Fibroblast of peridontal ligament (primary cell): Measurements from ENCODE around the gene KRTAP6-3.

Source experiments
- DNase-seq: peaks from one replicate; pipeline ENCODE4 v3.0.0-alpha.2; 2010; ENCODE audit errors: extremely low read depth

Gene KRTAP6-3, protein sequence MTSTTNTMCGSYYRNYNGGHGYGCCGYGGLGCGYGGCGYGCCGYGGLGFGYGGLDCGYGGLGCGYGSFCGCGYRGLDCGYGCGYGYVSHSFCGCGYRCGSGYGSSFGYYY

DNA sequence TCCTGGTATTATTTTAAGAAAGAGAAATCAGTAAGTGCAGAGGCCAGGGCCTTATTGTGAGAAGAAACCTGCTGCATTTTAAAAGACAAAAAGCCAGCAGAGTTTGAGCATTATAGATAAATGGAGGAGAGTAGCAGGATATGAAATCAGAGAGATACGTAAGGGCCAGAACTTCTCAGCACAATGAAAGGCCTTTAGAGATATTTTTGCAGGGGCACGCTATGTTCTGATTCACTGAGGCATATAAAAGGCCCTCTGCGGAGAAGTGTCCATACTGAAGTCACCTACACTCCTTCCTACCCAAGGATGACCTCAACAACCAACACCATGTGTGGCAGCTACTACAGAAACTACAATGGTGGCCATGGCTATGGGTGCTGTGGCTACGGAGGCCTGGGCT is at the start of gene KRTAP6-3:
Gene KRTAP6-3, plus strand, starts transcription at position 301 of the 400 bp plus-strand sequence. Its CDS starts 6 bp downstream, at position 307.
- no peak for DNase-seq

DNA sequence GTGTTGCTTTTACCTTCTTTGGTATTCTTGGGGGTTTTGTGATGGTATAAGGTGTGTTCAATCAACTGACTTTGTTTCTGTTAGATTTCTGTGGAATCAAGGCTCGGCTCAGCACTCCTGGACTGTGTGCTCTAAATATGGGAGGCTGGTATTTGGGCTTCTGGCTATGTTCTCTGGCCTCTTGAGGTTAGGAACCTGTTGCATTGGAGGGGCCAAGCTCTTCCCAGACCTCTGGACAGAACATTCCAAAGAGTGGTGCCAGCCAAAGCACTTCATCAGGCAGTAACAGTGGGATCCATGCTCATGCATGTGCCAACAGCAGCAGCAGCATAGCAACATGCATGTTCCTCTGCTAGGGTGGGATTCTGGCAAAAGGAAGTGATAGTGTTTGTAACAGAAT is 39.5 kb upstream of the KRTAP6-3 start:
- DNase-seq: no peak

DNA sequence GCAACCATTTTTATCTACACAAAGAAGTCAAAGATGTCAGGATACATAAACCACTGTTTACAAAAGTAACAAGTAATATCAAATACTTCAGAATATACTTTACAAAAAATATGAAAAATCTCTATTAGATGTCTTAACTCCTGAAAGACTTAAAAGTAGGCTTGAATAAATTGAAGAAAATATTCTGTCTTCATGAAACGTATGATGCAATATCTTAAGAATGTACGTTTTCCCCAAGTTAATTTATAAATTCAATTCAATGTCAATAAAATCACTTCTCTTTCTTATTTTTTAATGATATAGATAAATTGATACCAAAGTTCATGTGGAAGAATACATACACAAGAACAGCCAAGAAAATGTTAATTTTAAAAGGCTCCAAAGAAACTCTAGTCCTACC is 37.1 kb upstream of the KRTAP6-3 start:
- no peak for DNase-seq

DNA sequence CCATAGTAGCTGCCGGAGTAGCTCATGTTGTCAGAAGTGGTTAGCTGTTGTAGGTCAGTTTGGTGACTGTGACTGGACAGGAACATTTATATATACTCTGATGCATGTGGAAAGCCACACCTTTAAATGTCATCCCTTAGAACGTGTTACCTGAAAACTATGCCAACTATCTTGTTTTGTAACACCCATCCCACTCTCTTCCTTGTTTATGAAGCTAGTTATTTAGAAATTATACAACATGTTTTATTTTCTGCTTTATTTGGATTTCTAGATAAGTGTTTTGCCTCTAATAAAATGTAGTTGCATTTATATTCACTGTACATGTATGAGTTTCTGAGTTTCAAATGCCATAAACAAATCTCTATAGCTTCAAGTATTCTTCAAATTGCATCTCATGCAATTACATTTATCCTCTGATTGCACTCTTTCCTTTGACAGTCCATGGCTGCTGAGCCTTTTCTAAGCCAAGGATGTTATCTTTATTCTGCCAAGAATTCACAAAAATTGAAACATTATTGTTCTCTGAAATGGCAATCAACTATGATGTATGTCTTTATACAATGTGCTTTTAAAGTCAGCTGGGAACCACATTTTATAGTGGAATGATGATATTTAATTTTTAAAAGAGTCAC is 30.9 kb upstream of the KRTAP6-3 start, which contains the start of gene KRTAP19-7:
Gene KRTAP19-7, minus strand, starts transcription at position 51 of the 632 bp plus-strand sequence. Its CDS starts 25 bp downstream, at position 26.
- DNase-seq: no peak

DNA sequence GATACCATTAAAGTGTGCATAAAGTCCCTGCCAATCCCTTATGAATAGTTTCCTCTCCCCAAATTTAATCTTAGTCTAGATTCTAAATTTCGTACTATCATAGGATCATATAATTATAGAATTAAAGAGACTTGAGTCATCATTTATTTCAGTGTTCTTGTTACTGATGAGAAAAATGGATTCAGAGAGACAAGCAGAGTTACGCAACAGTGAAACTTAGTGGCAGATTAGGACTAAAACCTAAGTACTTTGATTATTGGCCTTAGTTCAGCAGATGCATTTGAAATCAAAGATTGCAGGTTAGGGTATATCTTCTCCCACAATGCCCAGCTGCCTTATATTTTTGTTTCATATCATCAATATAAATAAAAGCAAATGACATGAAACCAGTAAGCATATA is 30.3 kb upstream of the KRTAP6-3 start:
- DNase-seq: no peak

DNA sequence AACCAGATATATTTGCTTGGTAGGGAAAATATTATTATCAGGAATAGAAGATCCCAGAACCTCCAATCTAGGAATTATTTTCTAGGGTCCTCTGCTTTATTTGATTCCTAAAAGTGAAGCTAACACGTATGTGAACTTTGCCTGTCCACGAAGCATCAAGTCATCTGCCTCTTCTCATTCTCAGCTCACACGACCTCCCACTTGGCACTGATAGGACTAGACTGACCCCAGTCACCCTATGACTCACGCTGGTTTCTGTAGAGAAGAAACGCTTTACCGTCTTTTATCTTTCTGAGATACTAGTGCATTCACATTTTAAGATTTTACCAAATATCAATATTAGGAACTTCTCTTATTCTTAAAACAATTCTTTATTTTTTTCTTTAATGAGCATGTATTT is 29.2 kb upstream of the KRTAP6-3 start:
- no peak for DNase-seq

DNA sequence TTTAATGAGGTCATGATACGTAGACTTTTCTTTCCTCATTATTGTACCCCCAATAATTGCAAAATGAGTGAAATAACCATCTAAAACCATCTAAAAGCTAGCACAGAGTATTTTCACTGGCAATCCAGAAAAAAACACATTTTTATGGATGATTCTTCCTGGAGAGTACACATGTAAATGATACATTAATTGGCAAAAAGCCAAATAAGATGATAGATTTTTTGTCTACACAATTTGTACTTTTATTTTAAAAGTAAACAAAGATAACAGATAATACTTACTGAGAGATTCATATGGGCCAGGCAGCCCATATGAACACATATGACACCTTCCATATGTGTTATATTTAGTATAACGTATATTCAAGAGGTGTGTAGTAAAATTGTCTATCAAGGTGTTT is 28.6 kb upstream of the KRTAP6-3 start:
- no peak for DNase-seq

DNA sequence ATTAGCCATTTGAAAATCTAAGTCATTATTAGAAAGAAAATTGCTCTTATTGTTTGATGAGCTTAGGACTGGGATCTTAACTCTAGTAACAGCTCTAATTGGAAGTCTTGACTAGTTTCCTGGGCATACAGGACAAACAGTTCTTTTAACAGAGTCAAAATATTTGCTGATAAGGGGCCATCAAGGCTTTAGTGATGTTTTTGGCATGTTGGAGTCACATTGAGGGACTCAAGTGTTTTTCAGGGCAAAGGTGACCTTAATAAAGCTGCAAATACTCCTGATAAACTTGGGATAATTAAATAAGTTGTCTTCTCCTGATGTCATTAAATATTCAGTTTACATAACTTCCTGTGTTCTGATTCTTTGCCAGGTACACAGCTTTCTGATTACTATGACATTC is 24.6 kb upstream of the KRTAP6-3 start:
- DNase-seq: no peak

DNA sequence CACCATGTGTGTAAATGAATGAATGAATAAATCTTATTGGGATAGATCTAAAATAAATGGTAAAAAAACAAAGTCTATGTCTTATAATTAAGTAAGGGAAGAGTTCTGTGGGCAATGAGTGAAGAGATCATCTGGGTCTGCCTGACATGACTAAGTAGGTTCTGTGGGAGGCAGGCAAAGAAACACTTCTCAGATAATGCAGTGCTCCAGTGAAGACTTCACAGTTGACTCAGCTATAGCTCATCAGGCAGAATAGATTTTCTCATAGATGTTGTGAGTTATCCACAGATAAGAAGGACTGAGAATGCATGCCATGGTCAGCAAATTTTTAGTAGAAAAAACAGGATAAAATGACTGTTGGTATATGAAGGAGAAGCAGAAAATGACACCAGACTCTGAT is 14.5 kb upstream of the KRTAP6-3 start:
- no peak for DNase-seq

DNA sequence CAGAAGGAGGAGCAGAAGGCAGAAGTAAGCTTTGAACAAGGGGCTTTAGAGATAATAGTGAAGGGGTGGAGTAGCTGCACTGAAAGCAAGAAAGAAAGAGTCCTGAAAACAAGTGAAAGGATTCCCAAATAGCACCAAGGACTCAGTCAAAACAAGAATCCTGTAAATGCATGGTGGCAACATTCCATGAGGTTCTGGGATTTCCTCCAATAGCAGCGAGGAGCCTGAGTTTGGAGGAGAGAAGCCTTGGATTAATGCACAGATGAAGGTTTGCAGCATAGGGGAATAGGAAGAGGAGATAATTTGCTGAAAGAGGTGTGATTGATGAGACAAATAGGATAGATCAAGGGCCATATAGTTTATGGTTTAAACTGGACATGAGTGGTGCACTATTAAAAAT is 12.9 kb upstream of the KRTAP6-3 start:
- no peak for DNase-seq

DNA sequence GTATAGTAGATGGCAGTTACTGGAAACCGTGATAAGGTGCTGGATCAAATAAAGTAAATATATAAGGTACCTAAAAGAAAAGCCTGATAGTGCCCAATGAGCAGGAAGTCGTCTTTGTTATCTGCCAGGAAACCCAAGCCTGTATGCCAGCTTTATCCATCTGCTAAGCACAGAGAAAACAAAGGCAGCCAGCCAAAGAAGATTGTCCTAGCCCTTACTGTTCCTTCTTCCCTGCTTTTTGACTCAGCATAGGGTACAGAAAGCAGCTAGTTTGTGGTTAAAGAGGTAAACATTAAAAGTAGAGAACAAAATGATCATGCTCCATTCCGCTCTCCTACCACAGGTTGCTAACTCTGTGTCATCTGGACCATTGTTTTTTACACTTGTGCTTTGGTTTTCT is 12.1 kb upstream of the KRTAP6-3 start:
- no peak for DNase-seq

DNA sequence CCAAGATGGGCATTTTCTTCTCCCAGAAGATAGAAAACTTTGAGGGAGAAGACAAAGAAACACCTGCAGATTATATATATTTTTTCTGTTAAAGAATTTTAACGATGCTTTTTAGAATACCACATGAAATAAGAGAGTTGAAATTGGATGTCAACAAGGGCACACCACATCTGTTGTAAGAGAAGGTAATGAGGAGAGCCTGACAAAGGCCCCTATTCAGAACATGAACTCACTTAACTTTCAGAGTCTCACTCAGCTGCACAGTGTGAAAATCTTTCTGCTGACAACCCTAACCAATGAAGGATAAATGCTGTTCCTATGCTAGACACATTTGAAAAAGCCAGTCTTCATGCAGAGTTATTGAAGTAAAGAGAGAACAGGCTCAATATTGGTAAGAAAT is 9.4 kb upstream of the KRTAP6-3 start:
- no peak for DNase-seq

DNA sequence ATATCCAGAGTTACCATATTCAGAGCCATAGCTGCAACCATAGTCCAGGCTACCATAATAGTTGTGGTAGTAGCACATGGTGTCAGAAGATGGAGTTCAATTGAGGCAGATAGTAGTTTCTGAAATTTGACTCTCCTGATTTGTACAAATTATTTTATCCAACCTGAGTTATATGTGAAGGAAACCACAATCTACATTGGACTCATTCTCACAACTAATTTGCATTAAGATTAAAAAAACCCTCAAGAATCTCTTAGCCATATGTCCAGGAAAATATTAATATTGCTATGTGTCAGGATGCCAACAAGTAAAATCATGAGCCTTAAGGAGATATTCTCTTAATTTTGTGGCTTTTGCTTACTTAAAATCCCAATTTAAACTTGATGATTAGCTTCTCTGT is 1.9 kb upstream of the KRTAP6-3 start, which contains the start of gene KRTAP22-2:
Gene KRTAP22-2, minus strand, starts transcription at position 101 of the 400 bp plus-strand sequence.
- DNase-seq: no peak

DNA sequence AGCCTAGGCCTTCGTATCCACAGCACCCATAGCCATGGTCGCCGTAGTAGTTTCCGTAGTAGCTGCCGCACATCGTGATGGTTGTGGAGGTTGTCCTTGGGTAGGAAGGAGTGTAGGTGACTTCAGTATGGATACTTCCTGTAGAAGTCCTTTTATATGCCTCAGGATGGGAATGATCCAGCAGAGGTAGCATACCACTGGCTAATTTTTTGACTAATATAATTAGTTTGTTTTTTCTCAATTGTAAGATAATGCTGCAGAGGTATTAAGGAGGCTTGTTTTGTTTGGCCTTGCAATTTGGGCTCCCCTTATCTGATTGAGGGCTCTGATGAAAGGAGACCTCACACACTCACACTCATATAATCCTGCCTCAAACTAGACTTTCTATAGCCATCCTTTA is 6.6 kb downstream of the KRTAP6-3 start, which contains the start of gene KRTAP6-2:
Gene KRTAP6-2, minus strand, starts transcription at position 101 of the 400 bp plus-strand sequence. Its CDS starts 28 bp downstream, at position 73.
- DNase-seq: no peak

DNA sequence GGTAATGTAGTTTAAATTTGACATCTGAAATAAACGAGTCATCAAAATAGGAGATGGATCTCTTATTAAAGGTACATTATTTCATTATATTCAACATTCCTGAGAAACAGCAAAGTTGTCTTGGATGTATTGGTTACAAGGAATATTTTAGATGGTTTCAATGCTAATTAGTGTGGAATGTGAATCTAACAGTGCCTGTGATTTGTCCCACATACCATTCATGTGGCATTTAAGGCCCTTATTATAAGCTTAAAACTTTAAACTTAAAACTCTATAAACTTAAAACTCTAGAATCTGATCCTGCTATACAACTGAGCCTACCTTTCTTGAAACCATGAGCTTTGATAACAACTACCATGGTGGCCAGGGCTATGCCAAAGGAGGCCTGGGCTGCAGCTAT is 8.5 kb downstream of the KRTAP6-3 start, which contains the start of gene KRTAP22-1:
Gene KRTAP22-1, plus strand, starts transcription at position 301 of the 400 bp plus-strand sequence.
- DNase-seq: no peak

DNA sequence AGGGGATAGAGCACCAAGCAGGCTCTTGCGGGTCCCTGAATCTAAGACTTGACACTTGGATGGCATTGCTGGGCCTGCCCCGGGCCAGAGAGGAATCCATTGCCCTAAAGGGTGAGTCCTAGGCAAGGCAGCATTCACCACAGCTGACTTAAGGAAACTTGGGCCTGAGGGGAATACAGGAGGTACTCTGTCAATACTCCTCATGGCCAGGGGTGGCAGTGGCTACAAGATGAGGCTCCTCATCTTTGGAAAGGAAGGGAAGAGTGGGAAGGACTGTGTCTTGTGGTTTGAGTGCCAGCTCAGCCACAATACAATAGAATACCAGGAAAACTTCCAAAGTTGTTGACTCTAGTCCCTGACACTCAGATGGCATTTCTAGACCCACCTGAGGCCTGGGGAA is 13.7 kb downstream of the KRTAP6-3 start:
- no peak for DNase-seq

DNA sequence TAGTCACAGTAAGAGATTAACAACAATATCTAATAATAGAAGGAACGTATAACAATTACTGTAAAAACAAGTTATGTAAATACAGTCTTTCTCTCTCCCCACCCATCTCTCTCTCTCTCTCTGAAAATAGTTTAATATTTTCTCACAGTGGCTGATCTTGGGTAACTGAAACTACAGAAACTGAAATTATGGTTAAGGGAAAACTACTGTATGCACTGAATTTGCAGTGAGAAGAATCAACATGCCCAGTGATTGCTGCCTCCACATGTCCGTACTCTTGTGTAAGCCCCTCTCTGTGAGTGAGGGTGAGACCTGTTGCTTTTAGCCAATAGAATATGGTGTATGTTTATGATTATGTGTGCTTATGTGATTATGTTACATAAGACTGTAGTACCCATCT is 19.9 kb downstream of the KRTAP6-3 start:
- DNase-seq: no peak

DNA sequence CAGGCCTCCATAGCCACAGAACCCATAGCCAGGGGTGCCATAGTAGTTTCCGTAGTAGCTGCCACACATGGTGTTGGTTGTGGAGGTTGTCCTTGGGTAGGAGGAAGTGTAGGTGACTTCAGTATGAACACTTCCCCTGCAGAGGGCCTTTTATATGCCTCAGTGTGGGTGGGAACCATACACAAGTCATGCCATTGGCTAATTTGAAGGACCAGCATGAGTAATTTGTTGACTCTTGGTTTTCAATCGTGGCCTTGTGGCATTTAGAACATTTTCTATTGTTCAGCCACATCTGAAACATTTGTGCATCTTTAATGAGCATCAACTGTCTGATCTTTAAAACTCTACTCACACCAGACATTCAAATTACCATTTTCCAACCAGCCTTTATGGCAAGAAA is 21.6 kb downstream of the KRTAP6-3 start, which contains the start of gene KRTAP6-1:
Gene KRTAP6-1, minus strand, starts transcription at position 95 of the 400 bp plus-strand sequence. Its CDS starts 26 bp downstream, at position 69.
- DNase-seq: no peak

DNA sequence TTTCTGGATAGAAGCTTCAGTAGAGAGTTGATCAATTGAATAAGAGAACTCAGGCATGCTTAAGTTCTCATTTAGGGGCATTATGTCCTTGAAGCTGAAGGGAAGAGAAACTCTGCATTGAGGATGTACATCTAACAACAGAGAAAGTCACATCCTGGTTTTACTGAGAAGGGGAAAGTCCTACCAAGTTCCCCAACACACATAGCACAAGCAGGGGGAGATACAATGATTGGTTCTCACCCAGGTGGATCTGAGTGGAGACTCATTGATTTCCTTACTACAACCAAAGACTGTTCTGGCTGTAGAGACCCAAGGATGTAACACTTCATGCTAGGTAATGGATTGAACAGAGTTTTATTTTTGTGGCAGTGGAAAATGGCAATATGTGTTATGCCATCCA is 23.0 kb downstream of the KRTAP6-3 start:
- DNase-seq: no peak

DNA sequence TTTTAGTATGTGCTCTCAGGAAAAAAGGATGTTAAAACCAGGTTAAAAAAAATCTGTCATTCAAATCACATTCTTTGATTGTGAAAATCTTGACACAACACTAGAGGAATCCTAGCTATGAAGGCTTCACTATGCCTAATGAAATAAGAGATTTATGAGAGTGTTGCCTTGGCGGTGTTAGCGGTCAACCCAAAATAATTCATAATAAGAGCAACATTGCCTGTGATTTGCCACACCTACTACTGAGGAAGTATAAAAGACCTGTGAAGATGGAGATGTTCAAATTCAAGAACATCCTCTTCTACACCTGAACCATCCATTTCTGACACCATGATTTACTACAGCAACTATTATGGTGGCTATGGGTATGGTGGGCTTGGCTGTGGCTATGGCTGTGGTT is 23.9 kb downstream of the KRTAP6-3 start, which contains the start of gene KRTAP20-1:
Gene KRTAP20-1, plus strand, starts transcription at position 301 of the 400 bp plus-strand sequence. Its CDS starts 30 bp downstream, at position 331.
- no peak for DNase-seq

DNA sequence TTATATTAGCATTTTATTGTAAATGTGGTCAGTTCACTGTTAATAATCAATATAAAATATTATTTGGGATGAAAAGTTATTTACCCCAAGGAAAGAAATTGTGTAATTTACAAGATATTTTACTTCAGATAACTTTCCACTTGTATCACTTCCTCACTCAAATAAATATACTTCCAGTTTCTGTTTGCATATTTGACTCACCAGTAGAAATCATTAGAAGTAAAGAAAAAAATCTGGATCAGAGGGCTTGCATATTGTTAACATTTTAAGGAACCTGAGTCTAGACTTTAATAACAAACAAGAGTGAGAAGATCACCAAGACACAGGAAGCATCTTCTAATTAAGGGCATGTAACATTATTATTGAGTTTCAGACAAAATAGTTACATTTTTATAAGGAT is 27.8 kb downstream of the KRTAP6-3 start:
- no peak for DNase-seq

DNA sequence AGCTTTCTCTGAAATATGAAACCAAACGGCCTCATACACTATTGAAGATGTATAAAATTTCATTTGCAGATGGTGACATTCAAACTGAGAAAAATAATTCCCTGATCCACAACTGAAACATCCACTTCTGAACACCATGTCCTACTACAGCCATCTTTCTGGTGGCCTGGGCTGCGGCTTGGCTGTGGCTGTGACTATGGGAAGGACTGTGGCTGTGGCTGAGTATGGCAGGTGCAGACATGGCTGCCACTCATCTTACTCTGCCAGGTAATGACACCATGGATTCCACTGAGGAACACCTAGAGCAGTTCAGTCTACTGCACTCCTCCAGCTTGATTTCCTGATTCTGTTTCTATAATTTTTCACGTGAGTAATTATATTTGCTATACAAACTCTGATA is 28.3 kb downstream of the KRTAP6-3 start, which contains the start of gene KRTAP20-4:
Gene KRTAP20-4, plus strand, starts transcription at position 106 of the 400 bp plus-strand sequence.
- DNase-seq: no peak

DNA sequence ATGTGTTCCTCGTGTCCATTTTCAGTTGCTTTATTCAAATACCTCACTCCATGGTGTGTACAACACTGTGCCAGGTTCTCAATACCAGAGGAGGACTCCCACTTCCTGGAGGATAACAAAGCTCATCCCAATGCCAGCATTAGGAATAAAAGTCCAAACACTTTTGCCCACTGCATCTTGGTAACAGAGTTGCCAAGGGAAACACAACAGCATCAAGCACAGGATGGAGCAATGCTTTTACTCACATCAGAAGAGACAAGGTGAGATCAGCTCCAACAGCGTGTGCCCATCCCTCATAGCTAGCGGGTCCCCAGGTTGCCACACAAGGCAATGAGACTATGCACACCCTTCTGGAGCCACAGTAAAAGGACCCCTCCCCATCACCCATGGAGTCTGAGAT is 31.1 kb downstream of the KRTAP6-3 start:
- DNase-seq: no peak
